Adipocyte (in vitro differentiated cells): ENCODE data around the gene PRKCI.

Experiments used
- DNase-seq: peaks from one replicate; pipeline ENCODE4 v3.0.0-alpha.2; 2015; ENCODE audit warnings: low read depth
- H3K27me3 ChIP-seq: replicated peaks from 2 replicates; pipeline ENCODE4 v1.7.0; 2013; ENCODE audit warnings: mild to moderate bottlenecking, low read length, moderate library complexity; ENCODE audit not compliant: control insufficient read depth, insufficient read depth
- H3K36me3 ChIP-seq: 2 replicates; pipeline ENCODE4 v1.7.0; 2013; ENCODE audit warnings: low read length, mild to moderate bottlenecking, moderate library complexity; ENCODE audit not compliant: control insufficient read depth, insufficient read depth, severe bottlenecking
- H3K4me1 ChIP-seq: 2 replicates; pipeline ENCODE4 v1.7.0; 2013; ENCODE audit warnings: mild to moderate bottlenecking, low read length, moderate library complexity; ENCODE audit not compliant: control insufficient read depth, insufficient read depth
- H3K4me3 ChIP-seq: 2 replicates; pipeline ENCODE4 v1.7.0; 2013; ENCODE audit warnings: mild to moderate bottlenecking, low read length, moderate library complexity
- H3K9ac ChIP-seq: 2 replicates; pipeline ENCODE4 v1.7.0; 2013; ENCODE audit warnings: mild to moderate bottlenecking, low read length, moderate library complexity
- H3K9me3 ChIP-seq: 2 replicates; pipeline ENCODE4 v1.7.0; 2013; ENCODE audit warnings: mild to moderate bottlenecking, low read length, moderate library complexity; ENCODE audit not compliant: control insufficient read depth

Gene PRKCI

DNA sequence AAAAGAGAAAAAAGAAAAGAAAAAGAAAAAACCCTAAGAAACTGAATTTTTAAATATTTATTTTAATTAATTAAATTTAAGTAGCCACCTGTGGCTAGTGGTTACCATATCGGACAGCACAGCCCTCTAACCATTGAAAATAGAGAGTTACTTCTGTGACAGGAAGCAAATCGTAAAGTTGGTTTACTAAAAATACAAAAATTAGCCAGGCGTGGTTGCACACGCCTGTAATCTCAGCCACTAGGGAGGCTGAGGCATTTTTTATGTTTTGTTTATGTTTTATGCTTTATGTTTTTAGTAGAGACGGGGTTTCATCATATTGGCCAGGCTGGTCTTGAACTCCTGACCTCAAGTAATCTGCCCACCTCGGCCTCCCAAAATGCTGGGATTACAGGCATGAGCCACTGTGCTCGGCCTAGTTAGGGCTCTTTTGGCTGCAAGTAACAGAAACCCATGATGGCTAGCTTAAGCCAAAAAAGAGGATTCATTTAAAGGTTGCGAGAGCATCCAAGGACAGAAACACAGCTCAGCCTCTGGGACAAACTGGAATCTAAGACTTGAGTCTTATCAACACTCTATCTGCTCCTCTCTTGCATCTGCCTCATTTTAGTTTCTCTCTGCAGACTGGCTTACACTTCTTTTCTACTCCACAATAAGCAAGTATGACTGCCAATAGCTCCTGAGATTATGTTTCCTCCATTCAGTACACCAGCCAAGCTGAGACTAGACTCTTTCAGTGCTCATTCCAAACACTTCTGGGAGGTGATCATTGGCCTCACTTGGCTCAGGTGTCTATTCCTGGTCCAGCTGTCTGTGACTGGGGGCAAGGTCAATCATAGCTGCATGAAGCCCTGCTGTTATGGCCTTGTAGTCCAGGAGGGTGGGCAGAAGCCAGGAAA lies 128.5 kb downstream of the PRKCI start:
- no peak overlapping the region for H3K9ac ChIP-seq
- no peaks in the 10 kb centered on the region for H3K36me3 ChIP-seq
- no peaks in the 10 kb centered on the region for H3K27me3 ChIP-seq
- H3K4me1 ChIP-seq, result peaks cover 9% of the 10 kb centered on the region
- no peak overlapping the region for H3K4me3 ChIP-seq
- DNase-seq, result no peak
- H3K9me3 ChIP-seq, result no peaks in the 10 kb centered on the region

GRCh38 chr3:170352936-170353335 lies 130.7 kb downstream of the PRKCI start:
- Histone ChIP-seq H3K9ac (no peak overlapping the region), H3K9me3 (no peaks in the 10 kb centered on the region), H3K4me1 (peaks cover 11% of the 10 kb centered on the region), H3K27me3 (no peaks in the 10 kb centered on the region), H3K4me3 (no peak overlapping the region), H3K36me3 (no peaks in the 10 kb centered on the region)
- no peak for DNase-seq

- H3K4me1 ChIP-seq, result peaks cover 11% of the 10 kb centered on the region
- DNase-seq, result no peak
- H3K27me3 ChIP-seq, result no peaks in the 10 kb centered on the region
- H3K9ac ChIP-seq, result no peak overlapping the region
- no peak overlapping the region for H3K4me3 ChIP-seq
- H3K36me3 ChIP-seq, result no peaks in the 10 kb centered on the region
- H3K9me3 ChIP-seq, result no peaks in the 10 kb centered on the region
Measured at GRCh38 chr3:170353485-170353884, 131.3 kb downstream of the PRKCI start.

DNA sequence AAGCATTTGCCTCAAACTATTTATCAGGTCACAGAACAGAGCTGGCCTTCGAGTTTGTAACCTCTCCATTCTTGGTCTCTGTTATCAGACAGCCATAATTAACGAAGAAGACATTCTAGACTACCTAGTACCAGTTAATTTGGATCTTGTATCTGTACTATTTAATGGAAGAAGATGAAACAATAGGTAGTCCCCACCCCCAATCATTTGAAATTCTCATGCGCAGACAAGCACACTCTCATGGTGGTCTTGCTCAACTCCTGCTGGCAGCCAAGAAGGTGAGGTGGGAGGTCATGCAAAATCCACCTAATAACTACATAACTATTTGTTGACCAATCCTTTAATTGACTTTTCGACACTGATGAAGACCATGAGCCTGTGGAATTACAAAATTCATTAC lies 132.5 kb downstream of the PRKCI start:
- no peak overlapping the region for H3K9ac ChIP-seq
- peaks cover 21% of the 10 kb centered on the region for H3K4me1 ChIP-seq
- H3K36me3 ChIP-seq, result no peaks in the 10 kb centered on the region
- DNase-seq, result no peak
- no peak overlapping the region for H3K4me3 ChIP-seq
- H3K27me3 ChIP-seq, result no peaks in the 10 kb centered on the region
- no peaks in the 10 kb centered on the region for H3K9me3 ChIP-seq
